ENCODE data around the gene FAT1.

FAT1 gene

DNA sequence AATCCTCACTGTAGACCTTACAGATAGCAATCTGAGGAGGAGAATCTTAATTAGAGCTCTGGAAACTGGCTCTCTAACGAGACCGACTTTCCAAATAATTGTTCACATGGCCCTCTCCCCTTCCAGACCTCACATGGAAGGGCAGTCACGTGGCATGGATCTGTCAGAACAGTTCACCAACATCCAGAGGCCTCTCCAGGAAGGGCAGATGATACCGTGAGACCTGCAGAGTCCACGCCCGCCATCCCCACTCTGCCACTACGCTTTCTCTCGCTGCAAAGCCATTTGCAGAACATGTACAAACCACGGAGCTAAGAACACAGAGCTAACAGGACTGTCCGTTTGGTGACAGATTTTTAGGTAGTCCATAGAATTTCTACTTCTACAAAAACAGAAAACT is 20.7 kb downstream of the FAT1 start:
- Histone ChIP-seq H3K4me2 (ENCODE audit: low read depth, low read length) (no peak overlapping the region), H3K79me2 (ENCODE audit: low read length) (peaks cover 97% of the 10 kb centered on the region), H3F3A (ENCODE audit: insufficient read depth, low read length) (no peaks in the 10 kb centered on the region), H3K27me3 (replicated peaks; ENCODE audit: insufficient read depth, low read length) (no peaks in the 10 kb centered on the region), H3K9ac (ENCODE audit: low read length) (no peak overlapping the region), H4K20me1 (ENCODE audit: insufficient read depth, low read length) (no peaks in the 10 kb centered on the region), H3K4me3 (ENCODE audit: low read length) (no peak overlapping the region), H3K9me3 (replicated peaks; ENCODE audit: insufficient read depth, low read length) (no peaks in the 10 kb centered on the region; the same call in 1 of the 2 replicates), H3K4me1 (ENCODE audit: low read length) (no peaks in the 10 kb centered on the region), H3K9me2 (replicated peaks; ENCODE audit: insufficient read depth, low read length) (no peaks in the 10 kb centered on the region), H3K27ac (ENCODE audit: low read length) (no peak overlapping the region), H2AFZ (ENCODE audit: low read length) (no peak overlapping the region), H3K36me3 (replicated peaks; ENCODE audit: insufficient read depth, low read length) (peaks cover under 1% of the 10 kb centered on the region; the same call in 1 of the 2 replicates)
- TF ChIP-seq, protein P1, sequence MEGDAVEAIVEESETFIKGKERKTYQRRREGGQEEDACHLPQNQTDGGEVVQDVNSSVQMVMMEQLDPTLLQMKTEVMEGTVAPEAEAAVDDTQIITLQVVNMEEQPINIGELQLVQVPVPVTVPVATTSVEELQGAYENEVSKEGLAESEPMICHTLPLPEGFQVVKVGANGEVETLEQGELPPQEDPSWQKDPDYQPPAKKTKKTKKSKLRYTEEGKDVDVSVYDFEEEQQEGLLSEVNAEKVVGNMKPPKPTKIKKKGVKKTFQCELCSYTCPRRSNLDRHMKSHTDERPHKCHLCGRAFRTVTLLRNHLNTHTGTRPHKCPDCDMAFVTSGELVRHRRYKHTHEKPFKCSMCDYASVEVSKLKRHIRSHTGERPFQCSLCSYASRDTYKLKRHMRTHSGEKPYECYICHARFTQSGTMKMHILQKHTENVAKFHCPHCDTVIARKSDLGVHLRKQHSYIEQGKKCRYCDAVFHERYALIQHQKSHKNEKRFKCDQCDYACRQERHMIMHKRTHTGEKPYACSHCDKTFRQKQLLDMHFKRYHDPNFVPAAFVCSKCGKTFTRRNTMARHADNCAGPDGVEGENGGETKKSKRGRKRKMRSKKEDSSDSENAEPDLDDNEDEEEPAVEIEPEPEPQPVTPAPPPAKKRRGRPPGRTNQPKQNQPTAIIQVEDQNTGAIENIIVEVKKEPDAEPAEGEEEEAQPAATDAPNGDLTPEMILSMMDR (IDR thresholded peaks at IDR 0.05; ENCODE audit: low read length), result no peak
- no peak for TF ChIP-seq EZH2 (optimal IDR thresholded peaks at IDR 0.05; ENCODE audit: low read depth, low read length)
- no peak for TF ChIP-seq EZH2phosphoT487 (IDR thresholded peaks at IDR 0.05; ENCODE audit: low read length)
- no peak for DNase-seq

DNA sequence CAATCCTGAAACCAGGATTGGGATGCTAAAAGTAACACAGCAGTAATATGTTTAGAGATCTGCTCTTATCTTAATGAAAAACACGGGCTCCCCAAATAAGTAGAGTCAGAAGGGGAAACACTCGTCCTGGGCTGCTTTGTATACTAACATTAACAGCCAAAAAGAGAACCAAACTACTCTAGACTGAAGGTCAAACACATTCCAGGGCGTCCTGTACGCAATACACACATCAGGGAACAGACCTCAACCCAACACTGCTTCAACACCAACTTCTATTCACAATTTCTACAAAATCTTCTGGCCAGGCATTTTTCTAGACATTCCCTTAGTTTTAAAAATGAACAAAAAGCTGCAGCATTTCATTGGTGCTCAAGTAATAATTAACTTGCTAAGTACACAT is 21.4 kb downstream of the FAT1 start:
- Histone ChIP-seq H3F3A (ENCODE audit: insufficient read depth, low read length) (no peaks in the 10 kb centered on the region), H3K79me2 (ENCODE audit: low read length) (peaks cover 97% of the 10 kb centered on the region), H2AFZ (ENCODE audit: low read length) (no peak overlapping the region), H3K9me3 (replicated peaks; ENCODE audit: insufficient read depth, low read length) (no peaks in the 10 kb centered on the region; the same call in 1 of the 2 replicates), H3K4me1 (ENCODE audit: low read length) (no peaks in the 10 kb centered on the region), H3K4me3 (ENCODE audit: low read length) (no peak overlapping the region), H4K20me1 (ENCODE audit: insufficient read depth, low read length) (no peaks in the 10 kb centered on the region), H3K9ac (ENCODE audit: low read length) (no peak overlapping the region), H3K36me3 (replicated peaks; ENCODE audit: insufficient read depth, low read length) (peaks cover 3% of the 10 kb centered on the region; the same call in 1 of the 2 replicates), H3K9me2 (replicated peaks; ENCODE audit: insufficient read depth, low read length) (no peaks in the 10 kb centered on the region), H3K27ac (ENCODE audit: low read length) (no peak overlapping the region), H3K27me3 (replicated peaks; ENCODE audit: insufficient read depth, low read length) (no peaks in the 10 kb centered on the region), H3K4me2 (ENCODE audit: low read depth, low read length) (no peak overlapping the region)
- DNase-seq, result no peak
- TF ChIP-seq EZH2 (optimal IDR thresholded peaks at IDR 0.05; ENCODE audit: low read depth, low read length), result no peak
- TF ChIP-seq, protein P1 (IDR thresholded peaks at IDR 0.05; ENCODE audit: low read length), result no peak
- TF ChIP-seq EZH2phosphoT487 (IDR thresholded peaks at IDR 0.05; ENCODE audit: low read length), result no peak

DNA sequence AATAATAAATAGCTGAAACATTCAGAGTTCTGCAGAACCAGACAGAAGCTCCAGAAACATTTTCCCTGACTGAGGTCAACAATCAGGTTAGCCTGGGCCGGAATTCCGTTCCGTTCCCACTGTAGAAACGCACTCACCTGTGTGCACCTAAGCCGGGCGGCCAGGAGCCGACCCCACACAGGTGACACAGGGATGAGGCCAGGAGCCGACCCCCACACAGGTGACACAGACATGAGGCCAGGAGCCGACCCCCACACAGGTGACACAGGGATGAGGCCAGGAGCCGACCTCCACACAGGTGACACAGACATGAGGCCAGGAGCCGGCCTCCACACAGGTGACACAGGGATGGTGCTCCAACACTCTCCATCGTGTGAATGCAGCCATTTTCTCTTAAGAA is 21.9 kb downstream of the FAT1 start:
- no peaks in the 10 kb centered on the region for H3F3A ChIP-seq (ENCODE audit: insufficient read depth, low read length)
- no peak for DNase-seq
- no peaks in the 10 kb centered on the region for H3K27me3 ChIP-seq (replicated peaks; ENCODE audit: insufficient read depth, low read length)
- TF ChIP-seq EZH2phosphoT487 (IDR thresholded peaks at IDR 0.05; ENCODE audit: low read length) (no peak), EZH2 (optimal IDR thresholded peaks at IDR 0.05; ENCODE audit: low read depth, low read length) (no peak)
- TF ChIP-seq, protein P1 (IDR thresholded peaks at IDR 0.05; ENCODE audit: low read length), result no peak
- H3K36me3 ChIP-seq (replicated peaks; ENCODE audit: insufficient read depth, low read length), result peaks cover 3% of the 10 kb centered on the region; the same call in 1 of the 2 replicates
- H3K27ac ChIP-seq (ENCODE audit: low read length), result no peak overlapping the region
- H3K4me2 ChIP-seq (ENCODE audit: low read depth, low read length), result no peak overlapping the region
- no peaks in the 10 kb centered on the region for H3K9me2 ChIP-seq (replicated peaks; ENCODE audit: insufficient read depth, low read length)
- peaks cover 97% of the 10 kb centered on the region for H3K79me2 ChIP-seq (ENCODE audit: low read length)
- H2AFZ ChIP-seq (ENCODE audit: low read length), result no peak overlapping the region
- H3K4me1 ChIP-seq (ENCODE audit: low read length), result no peaks in the 10 kb centered on the region
- H4K20me1 ChIP-seq (ENCODE audit: insufficient read depth, low read length), result no peaks in the 10 kb centered on the region
- H3K4me3 ChIP-seq (ENCODE audit: low read length), result no peak overlapping the region
- H3K9ac ChIP-seq (ENCODE audit: low read length), result no peak overlapping the region
- no peaks in the 10 kb centered on the region; the same call in 1 of the 2 replicates for H3K9me3 ChIP-seq (replicated peaks; ENCODE audit: insufficient read depth, low read length)
